SK-N-SH (cell line): Measurements from ENCODE around the gene IFNAR1. TPM values are rescaled to one million over a fixed set of nuclear protein-coding genes. Genes with fewer than 3 reads are reported as not detected.

Experiments used
- CTCF ChIA-PET: fragments of 300-600, 350-600 bp; formaldehyde crosslinking; extraction: SDS; loops from one replicate; lab custom pipeline; 2021; lab: Yijun Ruan, JAX
- POLR2A ChIA-PET: fragments of 350-600 bp; sonication (Branson Sonifier 250); formaldehyde crosslinking; extraction: SDS; loops from one replicate; lab custom pipeline; 2020; ENCODE audit warnings: antibody characterized with exemption, inconsistent platforms; lab: Yijun Ruan, JAX
- DNase-seq: peaks from one replicate; pipeline ENCODE4 v3.0.0; 2012
- H2AFZ ChIP-seq: fragments of 200-600 bp; sonication (generic); 2 replicates; pipeline ENCODE4 v1.8.1; 2016; ENCODE audit warnings: antibody characterized with exemption, mild to moderate bottlenecking, low read depth
- H3F3A ChIP-seq: fragments of 200-600 bp; sonication (generic); replicated peaks from 2 replicates; pipeline ENCODE3; 2016; ENCODE audit warnings: antibody characterized with exemption, mild to moderate bottlenecking; ENCODE audit not compliant: insufficient read depth
- H3K27ac ChIP-seq, 2 experiments: fragments of 200-500 bp in 1 of 2; fragments of 200-600 bp in 1 of 2; sonication (Bioruptor generic) in 1 of 2; sonication (generic), shearing (Covaris generic) in 1 of 2; 2 replicates each; pipeline versions ENCODE4 v1.5.1 to v1.6.1; 2014 to 2016; ENCODE audit warnings: low read depth in 2 of 2, inconsistent platforms in 1 of 2, low read length in 1 of 2, mild to moderate bottlenecking in 1 of 2, mixed read lengths in 1 of 2
- H3K27me3 ChIP-seq: fragments of 200-600 bp; sonication (generic), shearing (Covaris generic); 2 replicates; pipeline ENCODE4 v1.6.1; 2016; ENCODE audit warnings: mixed run types; ENCODE audit not compliant: insufficient read depth
- H3K36me3 ChIP-seq, 2 experiments: fragments of 200-500 bp in 1 of 2; fragments of 200-600 bp in 1 of 2; sonication (Bioruptor generic) in 1 of 2; sonication (generic) in 1 of 2; replicated peaks in 1 of 2; 2 replicates each; pipeline versions ENCODE3 to v1.5.1; 2014 to 2016; ENCODE audit warnings: low read length in 1 of 2, mild to moderate bottlenecking in 1 of 2; ENCODE audit not compliant: insufficient read depth in 2 of 2, control insufficient read depth in 1 of 2
- H3K4me1 ChIP-seq, 2 experiments: fragments of 200-500 bp in 1 of 2; fragments of 200-600 bp in 1 of 2; sonication (Bioruptor generic) in 1 of 2; sonication (generic), shearing (Covaris generic) in 1 of 2; 2 replicates each; pipeline versions ENCODE4 v1.5.1 to v1.6.1; 2014 to 2016; ENCODE audit warnings: low read depth in 1 of 2, low read length in 1 of 2, mixed run types in 1 of 2; ENCODE audit not compliant: insufficient read depth in 2 of 2, control insufficient read depth in 1 of 2
- H3K4me2 ChIP-seq: fragments of 200-600 bp; sonication (generic), shearing (Covaris generic); 2 replicates; pipeline ENCODE4 v1.6.1; 2017; ENCODE audit warnings: mixed run types
- H3K4me3 ChIP-seq, 2 experiments: fragments of 200-500 bp in 1 of 2; fragments of 200-600 bp in 1 of 2; sonication (Bioruptor generic) in 1 of 2; sonication (generic), shearing (Covaris generic) in 1 of 2; 2 replicates each; pipeline versions ENCODE4 v1.5.1 to v1.8.1; 2014 to 2016; ENCODE audit warnings: low read depth in 2 of 2, inconsistent platforms in 1 of 2, low read length in 1 of 2, mild to moderate bottlenecking in 1 of 2, mixed read lengths in 1 of 2, moderate library complexity in 1 of 2
- H3K79me2 ChIP-seq: fragments of 200-600 bp; sonication (generic); 2 replicates; pipeline ENCODE4 v1.8.1; 2017; ENCODE audit warnings: mild to moderate bottlenecking; ENCODE audit not compliant: insufficient read depth
- H3K9ac ChIP-seq: fragments of 200-600 bp; sonication (generic); 2 replicates; pipeline ENCODE4 v1.6.1; 2017; ENCODE audit warnings: mixed run types
- H3K9me2 ChIP-seq: fragments of 200-600 bp; sonication (generic); 2 replicates; pipeline ENCODE4 v1.6.1; 2017; ENCODE audit warnings: mixed run types
- H3K9me3 ChIP-seq: fragments of 200-600 bp; sonication (generic); 2 replicates; pipeline ENCODE4 v1.6.1; 2017; ENCODE audit warnings: mixed run types, mild to moderate bottlenecking, moderate library complexity
- H4K20me1 ChIP-seq: fragments of 200-600 bp; sonication (generic); 2 replicates; pipeline ENCODE4 v1.6.1; 2017; ENCODE audit warnings: mild to moderate bottlenecking, mixed run types; ENCODE audit not compliant: insufficient read depth
- ELF1 ChIP-seq: IDR thresholded peaks from 2 replicates; pipeline ENCODE4 v1.4.0; 2012
- EP300 ChIP-seq, 2 experiments: IDR thresholded peaks; 2 replicates each; pipeline versions ENCODE4 v1.4.0 to v1.6.1; 2012; ENCODE audit warnings: borderline replicate concordance in 1 of 2, low read depth in 1 of 2, low read length in 1 of 2
- EZH2phosphoT487 ChIP-seq: fragments of 200-600 bp; sonication (generic); IDR thresholded peaks from 2 replicates; pipeline ENCODE4 v1.6.1; 2017; ENCODE audit warnings: low read depth, mixed run types, mild to moderate bottlenecking, antibody characterized with exemption, moderate library complexity, borderline replicate concordance
- FOXM1 ChIP-seq: IDR thresholded peaks from 2 replicates; pipeline ENCODE4 v1.4.0; 2012; ENCODE audit warnings: low read depth, mild to moderate bottlenecking
- MEF2A ChIP-seq: IDR thresholded peaks from 2 replicates; pipeline ENCODE4 v1.4.0; 2012; ENCODE audit warnings: low read depth, borderline replicate concordance
- RCOR1 ChIP-seq: fragments of 150-350 bp; IDR thresholded peaks from 2 replicates; pipeline ENCODE4 v1.6.1; 2017; ENCODE audit warnings: antibody characterized with exemption, low read length
- RFX5 ChIP-seq: IDR thresholded peaks from 2 replicates; pipeline ENCODE4 v1.6.1; 2012; ENCODE audit warnings: mild to moderate bottlenecking, improper control_type of control experiment, low read length
- RXRA ChIP-seq: IDR thresholded peaks from 2 replicates; pipeline ENCODE4 v1.4.0; 2012; ENCODE audit warnings: low read depth, mild to moderate bottlenecking, borderline replicate concordance
- SIN3A ChIP-seq: IDR thresholded peaks from 2 replicates; pipeline ENCODE4 v1.6.1; 2012; ENCODE audit warnings: low read depth, mild to moderate bottlenecking, low read length, moderate library complexity, borderline replicate concordance
- TAF1 ChIP-seq: IDR thresholded peaks from 2 replicates; pipeline ENCODE4 v1.6.1; 2012; ENCODE audit warnings: low read depth, mild to moderate bottlenecking, low read length, moderate library complexity, borderline replicate concordance
- TEAD4 ChIP-seq: IDR thresholded peaks from 2 replicates; pipeline ENCODE4 v1.4.0; 2012; ENCODE audit warnings: mild to moderate bottlenecking, borderline replicate concordance; ENCODE audit not compliant: insufficient read depth
- WGBS: methylation state at CpG from one replicate; pipeline ENCODE4 v1.1.6; 2017; ENCODE audit warnings: low lambda C conversion rate; 5-methylcytosine and 5-hydroxymethylcytosine counted together
- polyA plus RNA-seq, 3 experiments: library from polyadenylated mRNA; depleted of rRNA; stranded (reverse); fragments of >200 nt; gene quantifications; 2 replicates each; pipeline ENCODE4 v1.2.3, GENCODE V29; 2012
- TF ChIP-seq, protein P1 (sequence below): fragments of 150-350 bp; IDR thresholded peaks from 2 replicates; pipeline ENCODE4 v1.6.1; 2016; ENCODE audit warnings: mild to moderate bottlenecking, low read depth, low read length
- TF ChIP-seq, protein P2 (sequence below): IDR thresholded peaks from 2 replicates; pipeline ENCODE4 v1.4.0; 2012; ENCODE audit warnings: low read depth

The IFNAR1 gene
- polyA plus RNA-seq, 1 of the 3 experiments (the other 2 are of a cell fraction), result 12.2 TPM

DNA sequence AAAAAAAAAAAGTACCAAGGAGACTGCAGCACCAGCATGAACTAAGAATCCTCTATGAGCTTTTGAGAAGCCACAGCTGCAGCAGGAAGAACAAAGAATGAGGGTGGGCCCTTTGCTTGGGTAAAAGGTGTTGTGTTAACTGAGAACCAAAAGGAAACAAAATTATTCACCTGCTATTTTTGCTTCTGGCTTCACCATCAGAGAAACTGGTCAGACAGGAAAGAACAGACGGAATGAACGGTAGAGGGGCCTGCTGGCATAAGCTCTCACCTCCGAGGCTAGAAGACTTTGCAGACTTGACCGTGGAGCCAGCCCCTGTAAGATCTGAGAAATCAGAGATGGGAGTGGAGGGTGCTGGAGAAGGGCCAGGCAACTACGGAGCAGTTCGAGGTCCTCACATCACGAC, 31.0 kb upstream of the IFNAR1 start:
- H4K20me1 ChIP-seq, result no peaks in the 10 kb centered on the region
- no peaks in the 10 kb centered on the region for H3K9me2 ChIP-seq
- no peaks in the 10 kb centered on the region for H3F3A ChIP-seq
- no peaks in the 10 kb centered on the region for H3K27me3 ChIP-seq
- no peak overlapping the region for H3K4me2 ChIP-seq
- no peak overlapping the region for H3K9ac ChIP-seq
- peaks cover 0 to 3% of the 10 kb centered on the region in 2 experiments for H3K36me3 ChIP-seq
- ChIA-PET CTCF (no interaction called here), POLR2A (no interaction called here)
- TF ChIP-seq TAF1 (no peak), RFX5 (no peak), RXRA (no peak), TEAD4 (no peak), SIN3A (no peak), MEF2A (no peak), ELF1 (no peak), FOXM1 (no peak), EZH2phosphoT487 (no peak)
- TF ChIP-seq, protein P1, sequence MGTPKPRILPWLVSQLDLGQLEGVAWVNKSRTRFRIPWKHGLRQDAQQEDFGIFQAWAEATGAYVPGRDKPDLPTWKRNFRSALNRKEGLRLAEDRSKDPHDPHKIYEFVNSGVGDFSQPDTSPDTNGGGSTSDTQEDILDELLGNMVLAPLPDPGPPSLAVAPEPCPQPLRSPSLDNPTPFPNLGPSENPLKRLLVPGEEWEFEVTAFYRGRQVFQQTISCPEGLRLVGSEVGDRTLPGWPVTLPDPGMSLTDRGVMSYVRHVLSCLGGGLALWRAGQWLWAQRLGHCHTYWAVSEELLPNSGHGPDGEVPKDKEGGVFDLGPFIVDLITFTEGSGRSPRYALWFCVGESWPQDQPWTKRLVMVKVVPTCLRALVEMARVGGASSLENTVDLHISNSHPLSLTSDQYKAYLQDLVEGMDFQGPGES, result no peak
- TF ChIP-seq, protein P2, sequence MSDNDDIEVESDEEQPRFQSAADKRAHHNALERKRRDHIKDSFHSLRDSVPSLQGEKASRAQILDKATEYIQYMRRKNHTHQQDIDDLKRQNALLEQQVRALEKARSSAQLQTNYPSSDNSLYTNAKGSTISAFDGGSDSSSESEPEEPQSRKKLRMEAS, result no peak
- no peaks in the 10 kb centered on the region for H3K79me2 ChIP-seq
- no peak for DNase-seq
- H2AFZ ChIP-seq, result no peak overlapping the region
- H3K4me1 ChIP-seq, result no peaks in the 10 kb centered on the region
- H3K9me3 ChIP-seq, result no peaks in the 10 kb centered on the region
- no peak overlapping the region for H3K4me3 ChIP-seq
- no peak overlapping the region for H3K27ac ChIP-seq
- WGBS, result 76% methylated on average over 7 of the region's 7 CpGs

DNA sequence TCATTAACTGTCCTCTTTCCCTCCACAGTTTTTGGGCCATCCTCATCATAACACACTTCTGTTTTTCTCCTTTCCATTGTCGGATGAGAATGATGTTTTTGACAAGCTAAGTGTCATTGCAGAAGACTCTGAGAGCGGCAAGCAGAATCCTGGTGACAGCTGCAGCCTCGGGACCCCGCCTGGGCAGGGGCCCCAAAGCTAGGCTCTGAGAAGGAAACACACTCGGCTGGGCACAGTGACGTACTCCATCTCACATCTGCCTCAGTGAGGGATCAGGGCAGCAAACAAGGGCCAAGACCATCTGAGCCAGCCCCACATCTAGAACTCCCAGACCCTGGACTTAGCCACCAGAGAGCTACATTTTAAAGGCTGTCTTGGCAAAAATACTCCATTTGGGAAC, 28.6 kb upstream of the IFNAR1 start:
- Histone ChIP-seq H3K4me1 (peaks cover 0 to 11% of the 10 kb centered on the region in 2 experiments; a peak in 2 of 4 replicates), H4K20me1 (no peaks in the 10 kb centered on the region), H3K9me2 (no peaks in the 10 kb centered on the region), H3K27me3 (no peaks in the 10 kb centered on the region), H3K27ac (no peak overlapping the region), H3K9me3 (no peaks in the 10 kb centered on the region), H3K9ac (no peak overlapping the region), H3K79me2 (no peaks in the 10 kb centered on the region), H3K4me3 (no peak overlapping the region), H2AFZ (no peak overlapping the region), H3K36me3 (peaks cover 0 to 3% of the 10 kb centered on the region in 2 experiments), H3K4me2 (no peak overlapping the region), H3F3A (no peaks in the 10 kb centered on the region)
- WGBS, result 100% methylated on average over 6 of the region's 6 CpGs
- ChIA-PET POLR2A (no interaction called here), CTCF (interaction anchor here (0.9 kb wide), 1 partner anchor 310 kb away, joined by 4 read pairs; no protein-coding TSS in a partner anchor)
- no peak for DNase-seq
- TF ChIP-seq EP300 (IDR thresholded peaks at IDR 0.05; ENCODE audit: borderline replicate concordance in 1 of 2, low read depth in 1 of 2, low read length in 1 of 2) (no peak), RCOR1 (no peak)
